NCI-H2029 (cell line): ENCODE results near the gene GDI2.

Experiments used
- DNase-seq: peaks from one replicate; lab custom pipeline; 2025; lab: John Stamatoyannopoulos, UW

Gene GDI2

DNA sequence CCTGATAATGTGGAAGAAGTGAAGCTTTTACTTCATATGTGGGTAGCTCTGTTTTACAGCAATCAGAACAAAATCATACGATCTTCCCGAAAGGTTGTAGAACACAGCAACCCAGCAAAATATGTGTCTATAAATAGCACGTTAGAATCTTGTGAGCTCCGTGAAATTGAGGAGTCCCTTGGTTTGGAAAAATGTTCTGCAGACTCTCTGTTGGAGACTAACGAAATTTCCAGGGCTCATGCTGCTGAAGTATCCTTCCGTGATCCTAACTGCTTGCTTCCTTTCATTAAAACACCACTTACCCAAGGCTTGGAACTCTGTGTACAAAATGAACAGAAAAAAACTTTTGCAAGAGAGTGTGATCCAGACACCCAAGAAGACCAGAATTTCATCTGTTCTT, 71.1 kb downstream of the GDI2 start:
- DNase-seq: no peak

DNA sequence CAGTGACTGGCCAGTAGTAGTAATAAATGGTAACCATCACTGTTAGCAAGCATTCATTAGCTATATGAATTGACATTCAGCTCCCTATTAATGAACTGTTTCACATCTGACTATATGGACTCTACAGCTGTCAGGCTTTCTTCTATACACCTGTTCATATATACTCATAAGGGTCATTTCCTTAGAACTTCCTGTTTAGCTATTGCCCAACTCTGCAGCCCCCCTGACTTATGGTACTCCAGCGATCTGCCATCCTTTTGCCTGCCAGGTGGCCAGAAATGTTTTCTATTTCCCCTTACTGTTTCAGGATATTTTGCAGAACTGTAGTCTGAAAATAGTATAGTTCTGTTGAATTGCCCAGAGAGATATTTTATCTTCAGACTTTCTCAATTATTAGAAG, 72.0 kb downstream of the GDI2 start:
- no peak for DNase-seq

DNA sequence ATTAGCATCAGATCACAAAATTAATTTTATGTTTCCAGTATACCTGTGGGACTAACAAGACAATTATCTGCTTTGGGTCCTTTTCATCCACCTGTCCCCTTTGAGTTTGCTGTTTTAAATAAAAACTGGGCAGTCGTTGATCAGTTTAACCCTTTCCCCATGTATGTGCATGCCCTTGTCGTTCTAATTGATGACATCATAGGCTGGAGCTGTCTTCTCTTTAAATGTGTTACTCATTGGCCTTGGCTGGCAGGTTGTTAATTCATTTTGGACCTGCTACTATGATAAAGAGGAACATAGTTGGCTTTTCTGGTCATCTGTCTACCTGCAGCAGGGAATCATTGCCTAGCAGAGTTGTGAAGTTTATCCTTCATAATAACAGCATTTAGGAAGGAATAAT, 74.8 kb downstream of the GDI2 start:
- no peak for DNase-seq

DNA sequence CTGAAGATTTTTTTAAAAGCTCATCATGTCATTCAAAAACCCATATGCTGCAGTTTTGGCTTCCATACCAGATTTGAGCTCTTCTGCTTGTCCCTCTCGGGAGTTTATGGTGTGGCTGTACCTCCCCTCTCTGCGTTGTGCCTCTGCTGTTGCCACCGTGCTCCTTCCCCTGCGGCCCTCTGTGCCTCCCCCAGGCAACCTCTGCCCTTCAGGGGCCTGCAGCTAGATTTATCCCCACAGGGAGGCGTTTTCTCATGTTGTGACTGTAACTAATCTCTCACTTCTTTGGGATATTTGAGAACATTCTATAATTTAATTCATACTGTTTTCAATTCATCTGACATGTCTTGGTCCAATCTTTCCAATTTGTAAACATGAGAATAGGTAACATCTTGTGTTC, 75.9 kb downstream of the GDI2 start:
- no peak for DNase-seq

DNA sequence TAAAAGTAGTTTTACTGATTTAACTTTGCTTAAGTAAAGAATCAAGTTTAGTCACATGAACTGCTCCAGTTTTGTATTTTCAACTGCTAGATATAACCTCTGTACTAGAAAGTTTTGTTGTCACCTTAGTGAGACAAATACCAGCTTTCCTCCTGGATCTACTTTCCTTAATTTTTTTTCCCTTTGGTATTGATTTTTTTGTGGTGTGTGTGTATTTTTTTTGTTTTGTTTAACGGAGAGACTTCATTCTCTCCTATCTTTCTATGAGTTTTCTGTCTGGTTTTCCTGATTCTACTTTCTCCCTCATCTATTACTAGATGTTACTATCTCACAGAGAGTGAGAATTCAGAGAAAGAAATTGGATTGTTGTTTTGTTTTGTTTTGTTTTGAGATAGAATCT, 76.6 kb downstream of the GDI2 start:
- no peak for DNase-seq

DNA sequence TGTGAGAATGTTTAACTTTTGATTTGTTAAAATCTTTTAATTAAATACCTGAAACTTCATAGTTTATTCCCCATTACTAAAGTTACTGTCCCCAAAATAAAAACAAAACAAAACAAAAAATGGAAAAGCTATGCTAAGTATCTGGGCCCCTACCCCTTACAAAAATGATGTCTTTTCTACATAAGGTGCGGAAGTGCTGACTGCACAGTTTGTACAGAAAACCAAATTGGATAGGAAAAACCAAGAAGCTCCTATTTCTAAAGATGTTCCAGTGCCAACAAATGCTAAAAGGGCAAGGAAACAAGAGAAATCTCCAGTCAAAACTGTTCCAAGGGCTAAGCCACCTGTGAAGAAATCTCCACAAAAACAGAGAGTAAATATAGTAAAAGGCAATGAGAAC, 78.1 kb downstream of the GDI2 start:
- DNase-seq: no peak

DNA sequence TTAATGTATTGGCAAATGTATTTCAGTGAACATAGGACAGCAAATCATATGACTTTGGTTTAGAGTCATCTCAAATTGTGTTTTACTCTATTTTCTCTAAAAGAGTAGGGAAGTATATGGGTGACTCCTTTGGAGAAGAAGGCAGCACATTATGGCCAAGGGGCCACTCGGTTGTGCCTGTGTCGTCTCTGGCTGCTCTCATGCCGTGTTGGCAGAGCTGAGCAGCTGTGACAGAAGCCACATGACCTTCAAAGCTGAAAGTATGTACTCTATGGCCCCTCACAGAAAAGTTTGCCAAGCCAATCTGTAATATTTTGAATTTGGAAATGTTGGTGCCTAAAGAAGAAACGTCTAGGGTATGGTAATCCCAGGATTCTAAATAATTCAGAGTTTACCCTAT, 81.1 kb downstream of the GDI2 start:
- DNase-seq: no peak

DNA sequence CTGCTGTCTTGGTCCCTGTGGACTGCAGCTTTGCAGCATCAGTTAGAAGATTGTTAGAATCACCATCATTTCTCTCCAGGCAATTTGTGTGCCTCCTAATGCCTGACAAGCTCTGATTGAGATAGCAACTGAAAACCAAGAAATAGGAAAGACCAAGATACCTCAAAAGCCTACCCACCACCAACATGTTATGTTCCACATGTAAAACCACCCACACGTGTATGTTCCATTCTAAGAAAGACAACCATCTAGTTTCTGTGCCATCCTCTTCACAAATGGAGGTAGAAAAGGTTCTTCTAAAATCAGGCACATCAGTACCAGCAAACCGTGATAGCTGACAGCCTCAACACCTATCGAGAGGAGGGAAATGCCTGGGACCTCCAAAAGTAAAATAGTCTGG, 81.7 kb downstream of the GDI2 start:
- DNase-seq: no peak

DNA sequence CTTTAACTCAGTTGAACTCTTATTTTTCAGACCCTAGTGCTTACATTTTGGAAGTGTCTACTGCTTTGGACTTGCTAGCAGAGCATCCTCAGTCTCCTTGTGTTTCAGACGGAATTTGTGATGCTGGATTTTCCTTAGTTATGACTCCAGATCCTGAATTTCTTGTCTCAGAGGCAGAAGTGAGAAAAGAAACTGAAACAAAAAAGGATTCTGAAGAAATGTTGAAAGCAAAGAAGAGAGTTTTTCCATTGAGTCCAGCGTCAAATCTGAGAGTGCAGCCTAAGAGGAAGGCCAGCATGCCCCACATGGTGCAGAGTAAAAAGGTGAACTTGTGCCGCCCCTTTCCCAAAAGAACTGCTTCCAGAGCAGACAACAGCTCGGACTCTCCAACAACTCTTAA, 82.5 kb downstream of the GDI2 start:
- no peak for DNase-seq

DNA sequence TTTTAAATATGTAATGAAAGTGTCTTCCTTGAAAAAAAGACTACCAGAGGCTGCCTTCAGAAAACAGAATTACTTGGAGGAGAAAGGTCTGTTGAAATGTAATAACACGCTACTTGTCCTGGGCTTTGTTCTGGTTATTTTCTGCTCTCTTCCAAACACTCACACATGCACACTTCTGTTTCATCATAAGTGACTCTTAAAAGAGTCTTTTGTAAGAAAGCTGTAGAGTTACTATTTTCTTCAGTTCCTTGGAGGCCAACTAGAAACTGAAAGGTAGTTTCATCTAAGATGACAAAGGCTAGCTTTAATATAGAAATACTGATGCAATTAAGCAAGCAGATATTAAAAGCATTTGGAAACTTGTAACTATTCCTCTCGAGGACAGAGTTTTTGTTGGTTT, 89.5 kb downstream of the GDI2 start:
- DNase-seq: no peak

DNA sequence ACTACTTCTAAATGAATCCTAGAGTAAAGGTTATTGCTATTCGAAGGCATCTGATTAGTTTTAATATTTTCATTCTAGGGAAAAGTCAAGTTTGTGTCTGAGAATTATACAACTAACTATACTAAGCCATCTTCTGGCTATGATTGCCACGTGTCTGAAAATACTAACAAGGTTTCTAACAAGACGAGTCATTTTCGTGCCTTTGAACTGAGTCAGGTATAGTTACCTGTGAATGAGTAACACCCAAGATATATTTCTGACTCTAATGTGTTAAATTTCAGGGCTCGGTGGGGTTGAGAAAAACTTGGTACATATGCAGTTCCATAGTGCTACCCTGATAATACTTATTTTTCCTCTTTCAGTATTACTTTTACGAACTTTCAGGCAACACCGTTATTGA, 93.1 kb downstream of the GDI2 start:
- no peak for DNase-seq

DNA sequence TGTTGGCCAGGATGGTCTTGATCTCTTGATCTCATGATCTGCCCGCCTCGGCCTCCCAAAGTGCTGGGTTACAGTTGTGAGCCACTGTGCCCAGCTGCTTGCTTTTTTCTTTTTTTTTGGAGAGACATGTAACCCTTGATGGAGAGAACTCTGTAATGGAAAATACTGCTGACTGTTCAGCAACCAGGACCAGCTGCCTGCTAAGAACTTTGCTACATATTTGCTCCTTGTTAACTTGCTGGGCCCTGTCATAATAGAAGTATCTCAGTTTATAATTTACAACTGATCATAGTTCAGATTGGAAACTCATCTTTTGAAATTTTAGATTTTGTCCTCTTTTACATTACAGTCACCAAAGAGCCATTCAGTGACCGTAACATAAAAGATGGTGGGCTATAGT, 93.7 kb downstream of the GDI2 start:
- no peak for DNase-seq
